ENCODE results near the gene NID1. TPM values are rescaled to one million over a fixed set of nuclear protein-coding genes. Genes with fewer than 3 reads are reported as not detected.

Gene NID1
- total RNA-seq, 1 donor from 2014 or later, result 65.8 TPM

DNA sequence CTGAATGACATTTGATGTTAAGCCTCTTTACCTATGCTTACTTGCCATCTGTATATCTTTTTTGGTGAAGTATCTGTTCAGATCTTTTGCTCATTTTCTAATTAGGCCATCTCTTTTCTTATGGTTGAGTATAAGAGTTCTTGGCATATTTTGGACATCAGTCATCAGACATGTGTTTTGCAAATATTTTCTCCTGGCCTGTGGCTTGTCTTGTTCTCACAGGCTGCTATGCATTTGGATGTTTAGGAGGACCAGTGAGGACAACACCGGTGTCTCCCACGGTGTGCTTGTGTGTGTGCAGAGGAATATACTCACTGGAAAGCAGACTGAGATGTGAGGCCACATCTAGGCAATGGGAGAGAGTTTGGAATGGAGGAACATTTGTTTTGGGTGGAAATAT lies 111.1 kb downstream of the NID1 start:
- intact Hi-C loops (cut with DNase I), result no loop called here
- ATAC-seq, result no peak
- no peak for DNase-seq (ENCODE audit: missing footprints)

DNA sequence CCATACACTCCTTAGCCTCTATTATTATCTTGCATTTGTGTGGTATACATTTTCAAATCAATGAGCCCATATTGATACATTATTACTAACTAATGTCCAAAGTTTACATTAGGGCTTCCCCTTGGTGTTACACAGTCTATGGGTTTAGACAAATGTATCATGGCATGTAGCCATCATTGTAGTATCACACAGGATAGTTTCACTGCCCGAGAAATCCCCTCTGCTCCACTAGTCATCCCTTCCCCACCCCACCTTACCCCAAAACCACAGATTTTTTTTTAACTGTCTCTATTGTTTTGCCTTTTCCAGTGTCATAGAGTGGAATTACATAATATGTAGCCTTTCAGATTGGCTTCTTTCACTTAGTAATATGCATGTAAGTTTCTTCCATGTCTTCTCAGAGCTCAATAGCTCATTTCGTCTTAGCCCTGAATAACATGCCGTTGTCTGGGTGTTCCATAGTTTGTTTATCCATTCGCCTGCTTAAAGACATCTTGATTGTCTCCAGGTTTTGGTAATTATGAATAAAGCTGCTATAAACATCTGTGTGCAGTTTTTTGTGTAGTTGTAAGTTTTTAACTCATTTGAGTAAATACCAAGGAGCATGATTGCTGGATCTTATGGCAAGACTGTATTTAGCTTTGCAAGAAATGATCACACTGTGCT lies 111.8 kb downstream of the NID1 start:
- intact Hi-C loops (cut with DNase I), result no loop called here
- no peak for ATAC-seq
- no peak for DNase-seq (ENCODE audit: missing footprints)

DNA sequence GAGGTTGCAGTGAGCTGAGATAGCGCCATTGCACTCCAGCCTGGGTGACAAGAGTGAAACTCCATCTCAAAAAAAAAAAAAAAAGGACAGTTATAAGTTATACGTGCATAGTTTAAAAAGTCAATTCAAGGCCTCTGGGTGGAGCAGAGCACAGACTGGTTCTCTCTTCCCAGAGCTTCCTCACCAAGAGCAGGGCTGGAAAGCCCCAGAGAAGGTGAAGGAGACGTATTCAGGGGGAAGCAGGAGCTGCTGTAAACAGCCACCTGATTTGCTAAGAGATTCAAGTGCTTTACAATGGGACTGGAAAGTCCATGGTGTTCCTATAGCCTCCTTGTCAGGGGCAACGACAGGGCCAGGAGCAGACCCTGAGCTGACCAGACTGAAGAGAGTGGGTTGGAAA lies 113.2 kb downstream of the NID1 start:
- no peak for DNase-seq (ENCODE audit: missing footprints)
- intact Hi-C loops (cut with DNase I), result no loop called here
- ATAC-seq, result no peak

DNA sequence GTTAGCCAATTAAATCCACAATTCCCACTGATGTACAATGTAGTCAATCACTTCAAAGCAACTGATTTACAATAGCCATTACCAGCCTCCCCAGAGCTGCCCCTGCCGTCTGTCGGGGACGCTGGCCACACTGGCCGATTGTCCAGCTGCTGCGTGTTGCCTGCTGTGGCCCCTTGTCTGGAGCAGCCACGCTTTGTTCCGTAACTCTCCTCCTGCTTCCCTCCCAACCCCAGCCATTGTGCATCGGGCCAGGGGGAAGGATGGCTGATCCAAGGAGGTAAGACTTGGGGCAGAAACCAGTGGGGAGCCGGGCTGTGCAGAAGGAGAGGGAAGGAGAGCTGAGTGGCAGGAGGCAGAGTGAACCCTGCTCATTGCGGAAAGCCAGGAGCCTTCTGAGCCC lies 114.6 kb downstream of the NID1 start:
- intact Hi-C loops (cut with DNase I), result no loop called here
- DNase-seq (ENCODE audit: missing footprints) (no peak), ATAC-seq (no peak)

DNA sequence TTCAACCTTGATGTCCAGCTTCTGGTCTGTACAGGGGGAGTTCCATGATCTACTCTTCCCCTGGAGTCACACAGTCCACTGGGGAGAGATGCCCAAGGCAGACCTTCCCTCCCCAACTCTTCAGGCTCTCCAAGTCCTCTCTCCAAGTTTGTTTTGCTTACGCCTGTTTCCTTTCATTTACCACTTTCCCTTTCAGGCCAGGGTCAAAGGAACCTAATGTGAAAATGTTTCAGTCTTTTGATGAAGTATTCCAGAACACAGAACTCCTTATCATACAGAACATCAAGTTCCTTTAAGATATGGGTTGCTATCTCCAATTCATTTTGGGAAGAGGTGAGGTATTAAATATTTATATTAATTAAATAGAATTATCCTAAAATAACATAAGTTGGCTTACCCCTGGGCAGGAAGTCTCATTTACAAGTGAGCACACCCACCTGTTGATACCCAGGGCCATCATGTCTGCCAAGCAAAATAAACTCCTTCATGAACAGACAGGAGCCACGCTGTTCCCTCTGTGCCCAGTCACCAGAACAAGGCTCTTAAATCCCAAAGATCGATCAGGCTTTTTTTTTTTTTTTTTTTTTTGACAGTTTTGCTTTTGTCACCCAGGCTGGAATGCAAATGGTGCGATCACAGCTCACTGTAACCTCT lies 116.0 kb downstream of the NID1 start:
- ATAC-seq (no peak), DNase-seq (ENCODE audit: missing footprints) (no peak)
- intact Hi-C loops (cut with DNase I), result no loop called here

DNA sequence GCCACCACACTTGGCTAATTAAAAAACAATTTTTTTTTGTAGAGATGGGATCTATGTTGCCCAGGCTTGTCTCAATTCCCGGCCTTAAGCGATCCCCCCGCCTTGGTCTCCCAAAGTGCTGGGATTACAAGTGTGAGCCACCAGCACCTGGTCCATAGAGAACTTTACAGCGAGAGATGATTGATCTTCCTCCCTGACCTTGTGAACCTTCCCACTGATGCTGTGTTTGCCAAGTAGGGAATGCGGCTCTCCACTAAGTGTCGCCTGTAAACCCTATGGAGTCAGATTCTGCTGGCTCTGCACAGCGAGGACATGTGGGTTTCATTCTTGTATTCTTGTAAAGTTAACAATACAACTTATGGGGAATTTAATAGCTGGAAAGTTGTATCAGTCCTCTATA lies 116.9 kb downstream of the NID1 start:
- intact Hi-C loops (cut with DNase I), result no loop called here
- DNase-seq (ENCODE audit: missing footprints) (no peak), ATAC-seq (no peak)

DNA sequence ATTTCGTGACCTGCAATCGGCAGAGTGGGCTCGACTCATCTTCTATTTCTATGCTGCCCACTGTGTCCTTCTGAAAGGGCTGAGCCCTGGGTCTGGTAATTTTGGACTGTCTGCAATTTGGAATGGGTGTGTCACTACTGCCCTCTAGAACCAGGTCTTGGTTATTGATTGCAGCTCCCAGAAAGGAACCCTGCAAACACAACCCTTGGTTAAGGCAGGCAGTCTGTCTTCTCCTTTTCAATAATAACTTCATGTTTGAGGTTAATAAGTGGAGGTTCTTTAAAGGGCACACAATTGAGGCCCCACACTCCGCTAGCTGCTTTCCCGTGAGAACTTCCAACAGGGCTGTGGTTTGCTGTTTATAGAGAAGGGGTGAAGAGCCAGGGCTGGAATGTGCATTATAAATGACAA lies 118.3 kb downstream of the NID1 start:
- intact Hi-C loops (cut with DNase I), result no loop called here
- DNase-seq (ENCODE audit: missing footprints) (no peak), ATAC-seq (peak; percentile 47)

DNA sequence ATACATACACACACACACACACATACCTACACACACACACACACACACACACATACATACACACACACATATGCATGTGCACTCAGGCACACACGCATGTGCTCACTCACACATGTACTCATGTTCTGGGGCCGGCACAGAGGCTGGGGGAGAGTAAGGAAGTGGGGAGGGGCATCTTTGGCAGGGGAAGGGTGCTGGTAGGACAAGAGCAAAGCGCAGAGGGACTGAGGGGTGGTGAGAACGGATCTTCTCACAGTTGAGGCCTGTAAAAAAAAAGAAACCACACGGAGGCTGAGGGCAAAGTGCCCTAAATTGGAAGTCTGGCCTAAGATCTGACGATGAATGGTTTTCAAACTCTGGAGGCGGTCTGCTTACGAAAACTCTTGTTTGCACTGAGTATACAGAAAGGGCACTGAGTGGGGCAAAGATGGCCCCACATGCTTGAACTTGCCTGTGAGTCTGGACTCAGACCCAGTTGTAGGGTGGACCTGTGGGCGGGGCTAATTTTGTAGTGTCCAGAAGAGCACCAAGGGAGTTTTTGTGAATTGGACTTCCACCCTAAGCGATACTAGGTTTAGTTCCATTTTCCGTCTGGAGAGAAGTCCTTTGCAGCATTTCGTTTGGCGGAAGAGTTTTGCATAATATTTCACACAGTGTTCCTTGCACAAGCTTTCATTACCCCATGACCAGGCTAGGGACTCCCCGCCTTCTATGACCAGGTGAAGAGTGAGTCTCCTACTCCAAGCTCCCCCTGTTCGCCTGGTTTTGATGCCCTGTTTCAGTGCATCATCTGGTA lies 118.9 kb downstream of the NID1 start:
- DNase-seq (ENCODE audit: missing footprints) (no peak), ATAC-seq (peak; percentile 38)
- intact Hi-C loops (cut with DNase I), result no loop called here

DNA sequence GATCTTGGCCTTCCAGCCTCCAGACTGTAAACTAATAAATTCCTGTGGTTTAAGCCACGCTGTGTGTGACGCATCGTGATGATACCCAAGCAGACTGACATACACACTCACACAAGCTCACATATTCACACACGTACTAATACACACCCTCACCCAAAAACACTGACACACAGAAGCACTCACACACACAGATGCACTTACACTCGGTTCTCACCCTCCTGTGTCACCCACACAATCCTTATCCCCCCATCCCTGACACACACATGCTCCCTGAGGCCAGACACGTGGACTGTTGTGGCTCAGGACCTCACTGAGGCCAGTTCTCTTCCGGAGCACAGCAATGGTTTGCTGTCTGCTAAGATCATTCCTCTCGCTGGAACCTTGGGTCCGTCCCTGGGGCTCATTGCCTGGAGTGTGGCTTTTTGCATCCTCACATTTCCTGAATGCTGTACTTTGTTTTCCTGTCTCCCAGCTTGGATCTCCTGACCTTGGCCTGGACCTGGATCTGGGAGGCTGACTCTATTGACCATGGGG lies 121.2 kb downstream of the NID1 start:
- intact Hi-C loops (cut with DNase I), result no loop called here
- no peak for DNase-seq (ENCODE audit: missing footprints)
- no peak for ATAC-seq

DNA sequence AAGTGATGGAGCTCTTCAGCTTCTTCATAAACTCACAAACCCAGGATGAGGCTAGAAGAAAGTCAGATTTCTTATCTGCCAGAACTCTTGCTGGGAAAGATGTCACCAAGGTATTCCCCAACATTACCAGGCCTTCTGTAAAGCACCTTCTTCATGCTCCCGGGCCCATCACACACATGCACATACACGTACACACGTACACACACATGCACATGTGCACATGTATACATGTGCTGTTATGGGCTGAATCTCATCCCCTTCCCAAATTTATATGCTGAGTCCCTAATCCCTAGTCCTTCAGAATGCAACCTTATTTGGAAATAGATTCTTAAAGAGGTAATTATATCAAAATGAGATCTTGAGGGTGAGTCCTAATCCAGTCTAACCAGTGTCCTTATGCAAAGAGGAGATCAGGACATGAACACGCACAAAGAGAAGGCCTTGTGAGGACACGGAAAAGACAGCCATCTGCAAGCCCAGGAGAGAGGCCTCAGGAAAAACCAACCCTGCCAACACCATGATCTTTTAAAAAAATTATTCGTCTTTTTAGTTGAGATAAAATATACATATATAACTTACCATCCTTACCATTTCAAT lies 121.8 kb downstream of the NID1 start:
- DNase-seq (ENCODE audit: missing footprints) (no peak), ATAC-seq (no peak)
- intact Hi-C loops (cut with DNase I), result no loop called here

DNA sequence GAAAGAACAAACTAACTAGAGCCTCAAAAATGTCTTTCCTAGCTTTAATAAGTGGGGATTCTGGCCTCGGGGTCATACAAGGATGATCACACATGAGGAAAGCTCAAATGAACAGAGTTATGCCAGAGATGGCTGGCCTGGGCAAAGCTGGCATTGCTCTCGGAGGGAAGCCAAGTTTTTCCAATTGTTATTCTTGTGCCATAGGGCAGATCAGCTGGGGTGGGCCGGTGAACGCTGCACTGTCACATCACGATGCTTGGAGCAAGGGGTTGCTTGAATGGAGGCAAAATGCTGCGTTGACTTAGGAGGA lies 122.3 kb downstream of the NID1 start:
- no peak for ATAC-seq
- intact Hi-C loops (cut with DNase I), result no loop called here
- DNase-seq (ENCODE audit: missing footprints), result no peak

DNA sequence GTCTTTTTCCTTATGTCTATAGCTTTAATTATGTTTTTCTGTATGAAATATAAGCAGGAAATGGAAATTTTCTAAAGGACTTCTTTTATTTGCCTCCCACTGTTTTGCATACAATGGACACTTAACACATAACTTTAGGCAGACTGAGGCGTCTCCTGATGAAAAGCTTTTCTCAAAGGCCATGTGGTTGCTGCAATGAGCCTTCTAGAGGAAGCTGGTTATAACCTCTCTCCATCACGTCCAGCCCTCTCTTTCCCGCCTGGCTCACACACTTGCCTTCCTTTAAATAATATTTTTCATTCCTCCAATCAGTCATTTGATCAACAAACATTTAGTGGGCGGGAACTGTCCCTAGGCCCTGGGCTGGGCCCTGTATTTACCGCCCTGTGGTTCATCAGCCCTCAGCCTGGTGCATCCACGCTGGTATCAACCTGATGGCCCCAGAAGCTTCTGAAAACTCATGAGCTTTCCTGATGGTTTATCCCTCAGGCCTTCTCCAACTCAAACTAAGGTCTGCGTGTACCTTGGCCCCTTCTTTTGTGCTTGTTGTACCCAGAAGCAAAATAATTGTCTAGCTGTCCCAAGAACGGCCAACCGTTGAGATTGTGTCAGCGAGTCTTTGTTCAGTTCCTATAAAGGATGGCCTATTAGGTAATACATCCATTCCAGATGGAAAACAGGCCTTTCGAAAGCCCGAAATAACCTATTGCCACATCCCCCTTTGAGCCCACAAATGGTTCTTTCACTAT lies 122.8 kb downstream of the NID1 start:
- ATAC-seq (no peak), DNase-seq (ENCODE audit: missing footprints) (no peak)
- intact Hi-C loops (cut with DNase I), result no loop called here

DNA sequence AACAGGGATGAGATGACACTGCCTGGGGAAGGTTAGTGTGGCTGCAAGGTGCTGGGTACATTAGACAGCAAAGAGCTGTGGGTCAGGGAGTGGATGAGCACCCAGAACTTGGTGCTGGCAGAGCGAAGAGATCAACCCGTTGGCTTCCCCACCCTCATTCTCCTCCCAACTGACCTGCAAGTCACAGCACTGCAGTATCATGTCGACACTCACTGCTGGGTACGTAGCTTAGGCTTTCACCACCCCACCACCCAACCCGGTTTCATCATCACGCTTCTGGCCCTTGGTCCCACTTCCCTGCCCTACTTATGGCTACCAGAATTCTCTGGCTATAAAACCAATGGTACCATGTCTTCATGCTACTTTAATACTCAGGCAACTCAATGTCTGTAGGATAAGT lies 124.6 kb downstream of the NID1 start:
- peak; percentile 68 for DNase-seq (ENCODE audit: missing footprints)
- intact Hi-C loops (cut with DNase I), result no loop called here
- ATAC-seq, result no peak

DNA sequence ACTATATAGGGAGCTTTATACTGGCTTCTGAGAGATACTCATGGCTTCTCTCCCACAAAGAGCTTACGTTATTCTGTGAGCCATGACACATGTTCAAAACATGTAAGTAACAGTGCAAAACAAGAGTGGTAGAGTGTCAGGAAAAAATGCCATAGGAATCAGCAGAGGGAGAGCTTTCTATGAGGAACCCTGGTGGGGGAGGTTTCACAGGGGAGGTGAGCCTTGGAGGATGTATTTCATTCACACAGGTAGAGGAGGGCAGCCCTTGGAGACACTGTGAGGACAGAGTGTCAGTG lies 125.5 kb downstream of the NID1 start:
- ATAC-seq (no peak), DNase-seq (ENCODE audit: missing footprints) (no peak)
- intact Hi-C loops (cut with DNase I), result no loop called here

DNA sequence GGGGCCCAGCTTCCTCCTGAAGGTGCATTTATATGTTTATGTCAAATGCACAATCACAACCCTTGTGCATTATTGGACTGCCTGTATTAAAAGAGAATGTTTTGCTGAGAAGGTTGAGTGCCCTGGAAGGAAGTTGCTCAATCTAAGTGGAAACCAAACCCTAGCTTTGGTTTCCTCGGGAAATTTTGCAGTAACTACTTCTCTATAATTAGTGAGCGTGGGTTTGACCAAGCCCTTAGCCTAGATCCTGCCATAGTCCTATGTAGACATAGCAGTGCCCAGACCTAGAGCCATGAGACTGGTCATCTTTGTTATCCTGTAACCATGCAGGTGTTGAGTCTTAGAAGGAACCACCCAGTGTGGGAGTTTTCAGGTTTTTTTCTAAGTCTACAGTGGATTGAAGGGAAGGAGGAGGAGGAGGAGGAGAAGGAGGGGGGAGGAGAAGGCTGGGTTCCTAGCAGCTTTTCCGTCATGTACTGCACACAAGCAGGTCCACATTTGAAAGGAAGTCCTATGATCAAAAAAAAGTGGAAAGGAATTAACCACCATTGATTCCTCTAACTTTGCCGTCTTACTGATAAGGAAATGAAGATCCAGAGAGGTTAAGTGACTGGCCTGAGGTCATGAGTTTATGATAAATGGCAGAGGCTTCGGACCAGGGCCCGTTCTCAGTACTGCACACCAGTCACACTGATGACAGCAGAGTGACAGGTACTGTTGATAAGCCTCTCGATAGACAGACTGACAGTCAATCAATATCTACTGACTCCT lies 126.0 kb downstream of the NID1 start:
- ATAC-seq, result peak; percentile 65

DNA sequence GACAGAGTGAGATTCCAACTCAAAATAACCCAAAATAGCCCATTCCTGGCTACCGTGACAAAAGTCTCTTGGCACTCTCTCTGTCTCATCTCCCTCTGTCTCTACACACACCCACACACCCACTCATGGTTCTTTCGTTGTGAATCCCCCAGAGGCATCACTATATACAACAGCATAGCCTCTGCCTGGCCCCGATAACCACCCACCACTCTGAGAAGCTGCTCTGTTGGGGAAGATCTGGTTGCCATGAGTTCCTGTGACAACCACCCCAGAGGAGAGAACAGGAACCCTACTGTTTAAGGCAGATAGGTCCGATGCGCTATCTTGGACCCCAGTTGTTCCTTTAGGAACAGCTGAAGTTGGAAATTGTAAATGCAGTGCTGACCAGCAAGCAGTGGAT lies 127.8 kb downstream of the NID1 start:
- intact Hi-C loops (cut with DNase I), result no loop called here
- ATAC-seq, result no peak
- DNase-seq (ENCODE audit: missing footprints), result no peak

More for the DNA sequence above, 126.0 kb downstream of the NID1 start:
- no peak for DNase-seq (ENCODE audit: missing footprints)
- intact Hi-C loops (cut with DNase I), result no loop called here

DNA sequence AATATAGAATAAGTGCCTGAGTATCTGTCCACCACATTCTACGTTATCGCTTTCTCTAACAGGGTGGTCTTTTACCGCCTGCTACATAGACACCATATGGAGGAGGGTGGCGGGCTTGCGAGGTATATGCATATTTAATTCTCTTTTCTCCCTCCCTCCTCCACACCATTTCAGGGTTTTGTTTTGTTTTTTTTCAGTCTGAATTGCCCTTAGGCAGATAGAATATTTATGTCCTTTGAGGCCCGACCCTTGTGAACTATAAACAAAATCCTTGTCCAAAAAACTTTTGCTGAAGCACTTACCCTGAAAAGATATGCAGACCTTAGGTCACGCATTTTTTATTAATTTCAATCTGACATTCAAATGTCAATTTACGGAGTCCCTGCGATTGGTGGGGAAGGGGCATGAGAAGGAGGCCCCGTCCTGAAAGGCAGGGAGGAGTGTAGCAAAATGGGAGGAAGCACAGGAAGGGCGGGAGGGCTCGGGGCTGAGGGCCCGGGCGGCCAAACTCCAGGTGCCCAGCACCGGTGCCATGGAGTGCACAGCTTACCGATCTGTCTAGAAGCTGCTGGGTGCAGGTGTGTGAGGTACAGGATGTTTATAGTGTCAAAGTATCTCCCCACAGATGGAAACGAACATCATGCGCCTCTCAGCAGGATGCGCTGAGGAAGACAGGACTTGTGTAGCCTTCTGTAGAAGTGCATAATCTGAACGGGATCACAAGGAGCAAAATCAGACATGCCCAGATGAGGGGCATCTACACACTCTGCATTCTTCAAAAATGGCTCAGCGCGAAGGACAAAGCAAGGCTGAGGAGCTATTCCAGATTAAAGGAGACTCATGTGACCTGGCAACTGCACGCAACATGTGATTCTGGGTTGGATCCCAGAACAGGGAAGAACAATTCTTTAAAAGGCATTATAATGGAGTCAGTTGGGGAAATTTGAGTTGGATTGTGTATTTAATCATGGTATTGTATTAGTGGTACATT lies 129.4 kb downstream of the NID1 start:
- intact Hi-C loops (cut with DNase I), result no loop called here
- DNase-seq (ENCODE audit: missing footprints) (no peak), ATAC-seq (no peak)

All from Right ventricle myocardium inferior (tissue), 1 donor.